ENCODE measurements around the gene KRT76.

DNA sequence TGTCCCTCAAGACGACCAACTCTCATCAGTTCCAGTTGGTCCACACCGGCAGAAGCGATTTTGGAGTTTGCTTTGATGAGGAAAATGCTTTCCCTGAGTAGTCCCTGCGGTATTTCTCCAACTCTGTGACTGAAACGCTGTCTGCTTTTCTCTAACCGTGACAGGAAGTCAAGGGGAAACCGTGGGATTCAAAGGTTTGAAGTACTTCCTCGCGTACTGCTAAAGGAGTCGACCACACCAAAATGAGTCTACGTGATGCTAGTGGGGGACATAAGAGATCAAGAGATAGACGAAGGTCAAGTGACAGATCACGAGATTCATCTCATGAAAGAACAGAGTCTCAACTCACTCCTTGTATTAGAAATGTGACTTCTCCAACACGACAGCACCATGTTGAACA, 28.6 kb downstream of the KRT76 start:
- TF ChIP-seq, protein P1, sequence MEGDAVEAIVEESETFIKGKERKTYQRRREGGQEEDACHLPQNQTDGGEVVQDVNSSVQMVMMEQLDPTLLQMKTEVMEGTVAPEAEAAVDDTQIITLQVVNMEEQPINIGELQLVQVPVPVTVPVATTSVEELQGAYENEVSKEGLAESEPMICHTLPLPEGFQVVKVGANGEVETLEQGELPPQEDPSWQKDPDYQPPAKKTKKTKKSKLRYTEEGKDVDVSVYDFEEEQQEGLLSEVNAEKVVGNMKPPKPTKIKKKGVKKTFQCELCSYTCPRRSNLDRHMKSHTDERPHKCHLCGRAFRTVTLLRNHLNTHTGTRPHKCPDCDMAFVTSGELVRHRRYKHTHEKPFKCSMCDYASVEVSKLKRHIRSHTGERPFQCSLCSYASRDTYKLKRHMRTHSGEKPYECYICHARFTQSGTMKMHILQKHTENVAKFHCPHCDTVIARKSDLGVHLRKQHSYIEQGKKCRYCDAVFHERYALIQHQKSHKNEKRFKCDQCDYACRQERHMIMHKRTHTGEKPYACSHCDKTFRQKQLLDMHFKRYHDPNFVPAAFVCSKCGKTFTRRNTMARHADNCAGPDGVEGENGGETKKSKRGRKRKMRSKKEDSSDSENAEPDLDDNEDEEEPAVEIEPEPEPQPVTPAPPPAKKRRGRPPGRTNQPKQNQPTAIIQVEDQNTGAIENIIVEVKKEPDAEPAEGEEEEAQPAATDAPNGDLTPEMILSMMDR (IDR thresholded peaks at IDR 0.05) = no peak
- TF ChIP-seq POLR2A (IDR thresholded peaks at IDR 0.05; ENCODE audit: low read depth) = no peak
- no peak for TF ChIP-seq EP300 (IDR thresholded peaks at IDR 0.05)

All from esophagus muscularis mucosa (tissue), 4 donors.